Neural cell (in vitro differentiated cells): Measurements from ENCODE around the gene VPS33A. TPM values are rescaled to one million over a fixed set of nuclear protein-coding genes. Genes with fewer than 3 reads are reported as not detected.
A peak's percentile ranks its signal among the peaks of the same experiment; 100 is the strongest.

ENCODE experiments used
- H2AFZ ChIP-seq: fragments of 200-600, 300-800 bp; sonication (generic), shearing (Covaris generic); 2 replicates; pipeline ENCODE4 v1.6.0; 2014; ENCODE audit warnings: low read depth, mild to moderate bottlenecking, antibody characterized with exemption, low read length, moderate library complexity
- H3F3A ChIP-seq: fragments of 200-600 bp; shearing (Covaris generic); 2 replicates; pipeline ENCODE4 v1.6.1; 2016; ENCODE audit warnings: mild to moderate bottlenecking, moderate library complexity, mixed read lengths, antibody characterized with exemption, low read length; ENCODE audit not compliant: insufficient read depth, poor library complexity, severe bottlenecking
- H3K27ac ChIP-seq: fragments of 200-600, 300-800 bp; sonication (generic), shearing (Covaris generic); 2 replicates; pipeline ENCODE4 v1.5.1; 2014; ENCODE audit warnings: mild to moderate bottlenecking, low read length, moderate library complexity
- H3K27me3 ChIP-seq: fragments of 300-800, 200-600 bp; sonication (generic), shearing (Covaris generic); 2 replicates; pipeline ENCODE4 v1.6.0; 2014; ENCODE audit warnings: mild to moderate bottlenecking, low read depth, low read length, moderate library complexity; ENCODE audit not compliant: insufficient read depth
- H3K36me3 ChIP-seq: fragments of 300-800, 200-600 bp; sonication (generic), shearing (Covaris generic); 2 replicates; pipeline ENCODE4 v1.5.1; 2014; ENCODE audit warnings: mild to moderate bottlenecking, antibody characterized with exemption, low read length, moderate library complexity; ENCODE audit not compliant: insufficient read depth
- H3K4me2 ChIP-seq: fragments of 300-800, 200-600 bp; sonication (generic), shearing (Covaris generic); 2 replicates; pipeline ENCODE4 v1.6.0; 2014; ENCODE audit warnings: mild to moderate bottlenecking, low read length
- H3K4me3 ChIP-seq: fragments of 300-800, 200-600 bp; sonication (generic), shearing (Covaris generic); 2 replicates; pipeline ENCODE4 v1.5.1; 2014; ENCODE audit warnings: mild to moderate bottlenecking, low read length, moderate library complexity
- H3K79me2 ChIP-seq: fragments of 200-600 bp; shearing (Covaris generic); replicated peaks from 2 replicates; pipeline ENCODE4 v1.6.0; 2014; ENCODE audit warnings: mild to moderate bottlenecking, low read length, moderate library complexity; ENCODE audit not compliant: insufficient read depth
- H3K9ac ChIP-seq: fragments of 300-800, 200-600 bp; sonication (generic), shearing (Covaris generic); 2 replicates; pipeline ENCODE4 v1.6.1; 2016; ENCODE audit warnings: mild to moderate bottlenecking, low read length, mixed read lengths
- H3K9me2 ChIP-seq: fragments of 200-600 bp; shearing (Covaris generic); 2 replicates; pipeline ENCODE4 v1.6.1; 2016; ENCODE audit warnings: mild to moderate bottlenecking, low read length, mixed read lengths; ENCODE audit not compliant: insufficient read depth
- H3K9me3 ChIP-seq: fragments of 200-600, 300-800 bp; sonication (generic), shearing (Covaris generic); 2 replicates; pipeline ENCODE4 v1.6.1; 2016; ENCODE audit warnings: mild to moderate bottlenecking, mixed run types, low read length, moderate library complexity, mixed read lengths
- H4K20me1 ChIP-seq: fragments of 200-600 bp; shearing (Covaris generic); 2 replicates; pipeline ENCODE4 v1.6.1; 2016; ENCODE audit warnings: mild to moderate bottlenecking, mixed run types; ENCODE audit not compliant: insufficient read depth
- EP300 ChIP-seq: fragments of 450-650 bp; conservative IDR thresholded peaks from 2 replicates; pipeline ENCODE4 v1.6.1; 2014; ENCODE audit warnings: antibody characterized with exemption, mild to moderate bottlenecking, moderate library complexity; ENCODE audit not compliant: poor library complexity, severe bottlenecking
- EZH2 ChIP-seq: fragments of 200-600, 300-800 bp; shearing (Covaris generic), sonication (generic); IDR thresholded peaks from 2 replicates; pipeline ENCODE4 v1.6.1; 2014; ENCODE audit warnings: antibody characterized with exemption, low read length, borderline replicate concordance, mild to moderate bottlenecking; ENCODE audit not compliant: insufficient read depth, poor library complexity, severe bottlenecking
- MXI1 ChIP-seq: fragments of 450-650 bp; conservative IDR thresholded peaks from 2 replicates; pipeline ENCODE4 v1.6.1; 2014; ENCODE audit warnings: antibody characterized with exemption, mild to moderate bottlenecking; ENCODE audit not compliant: poor library complexity, severe bottlenecking
- POLR2AphosphoS5 ChIP-seq: IDR thresholded peaks from 2 replicates; pipeline ENCODE4 v1.6.1; 2012
- RAD21 ChIP-seq: fragments of 450-650 bp; conservative IDR thresholded peaks from 2 replicates; pipeline ENCODE4 v1.6.1; 2014; ENCODE audit warnings: antibody characterized with exemption, mild to moderate bottlenecking, moderate library complexity
- SMC3 ChIP-seq: fragments of 450-650 bp; conservative IDR thresholded peaks from 2 replicates; pipeline ENCODE4 v1.6.1; 2014; ENCODE audit warnings: antibody characterized with exemption, mild to moderate bottlenecking, moderate library complexity; ENCODE audit not compliant: poor library complexity
- TAF1 ChIP-seq: IDR thresholded peaks from 2 replicates; pipeline ENCODE4 v1.6.1; 2012; ENCODE audit warnings: low read depth
- polyA plus RNA-seq: library from polyadenylated mRNA; depleted of rRNA; stranded (reverse); fragments of >200 nt; gene quantifications from 2 replicates; pipeline ENCODE4 v1.2.3, GENCODE V29; 2014
- TF ChIP-seq, protein P1 (sequence below): IDR thresholded peaks from 2 replicates; pipeline ENCODE4 v1.6.1; 2012; ENCODE audit warnings: borderline replicate concordance
- TF ChIP-seq, protein P2 (sequence below): fragments of 450-650 bp; IDR thresholded peaks from 2 replicates; pipeline ENCODE4 v1.5.1; 2014; ENCODE audit warnings: antibody characterized with exemption, mild to moderate bottlenecking, moderate library complexity; ENCODE audit not compliant: poor library complexity, severe bottlenecking

The VPS33A gene
- polyA plus RNA-seq, 1 donor from 2014 or later, result 40.9 TPM

DNA sequence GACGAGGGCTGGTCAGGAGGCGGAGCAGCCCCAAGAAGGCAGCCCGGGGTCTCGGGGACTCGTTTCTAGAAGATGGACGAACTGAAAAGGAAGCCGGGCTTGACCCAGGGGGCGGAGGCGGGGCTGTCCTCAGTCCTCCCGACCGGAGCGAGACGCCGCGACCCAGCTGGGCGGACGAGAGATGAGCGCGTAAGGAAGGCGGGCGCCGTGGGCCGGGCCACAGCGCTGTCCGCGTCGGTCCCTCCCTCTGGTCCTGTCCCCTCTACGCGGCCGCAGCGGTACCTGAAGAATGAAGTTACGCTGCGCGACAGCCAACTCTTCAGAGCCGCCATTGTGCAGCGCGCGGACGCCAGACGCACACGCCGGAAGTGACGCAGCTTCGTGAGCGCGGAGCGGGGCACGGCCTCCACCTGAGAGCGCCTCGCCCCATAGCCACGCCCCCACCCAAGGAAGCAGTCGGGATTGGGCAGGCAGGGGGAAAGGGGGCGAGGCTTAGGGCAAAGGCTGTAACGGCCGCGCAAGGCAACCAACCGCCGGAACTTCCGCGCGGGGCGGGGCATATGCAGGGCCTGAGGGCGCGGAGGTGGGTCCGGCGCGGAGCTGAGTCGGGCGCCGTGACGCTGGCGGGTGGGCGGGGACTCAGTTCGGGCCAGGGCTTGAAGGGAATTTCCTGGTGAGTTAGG lies 40.5 kb downstream of the VPS33A start, which contains the start of gene DIABLO:
TSS of gene DIABLO (minus strand) at position 370 of the 683 bp plus-strand sequence. CDS start at position 332, 38 bp downstream.
- H2AFZ ChIP-seq, result peak within 1 kb of the TSS; percentile 67
- H3K79me2 ChIP-seq, result peaks cover 26% of the 10 kb centered on the region
- peak within 1 kb of the TSS; percentile 92 for H3K9ac ChIP-seq
- TF ChIP-seq POLR2AphosphoS5, result peak; percentile 99
- TF ChIP-seq TAF1, result peak; percentile 83
- TF ChIP-seq SMC3, result peak; percentile 48
- peak; percentile 79 for TF ChIP-seq EP300
- TF ChIP-seq, protein P1, sequence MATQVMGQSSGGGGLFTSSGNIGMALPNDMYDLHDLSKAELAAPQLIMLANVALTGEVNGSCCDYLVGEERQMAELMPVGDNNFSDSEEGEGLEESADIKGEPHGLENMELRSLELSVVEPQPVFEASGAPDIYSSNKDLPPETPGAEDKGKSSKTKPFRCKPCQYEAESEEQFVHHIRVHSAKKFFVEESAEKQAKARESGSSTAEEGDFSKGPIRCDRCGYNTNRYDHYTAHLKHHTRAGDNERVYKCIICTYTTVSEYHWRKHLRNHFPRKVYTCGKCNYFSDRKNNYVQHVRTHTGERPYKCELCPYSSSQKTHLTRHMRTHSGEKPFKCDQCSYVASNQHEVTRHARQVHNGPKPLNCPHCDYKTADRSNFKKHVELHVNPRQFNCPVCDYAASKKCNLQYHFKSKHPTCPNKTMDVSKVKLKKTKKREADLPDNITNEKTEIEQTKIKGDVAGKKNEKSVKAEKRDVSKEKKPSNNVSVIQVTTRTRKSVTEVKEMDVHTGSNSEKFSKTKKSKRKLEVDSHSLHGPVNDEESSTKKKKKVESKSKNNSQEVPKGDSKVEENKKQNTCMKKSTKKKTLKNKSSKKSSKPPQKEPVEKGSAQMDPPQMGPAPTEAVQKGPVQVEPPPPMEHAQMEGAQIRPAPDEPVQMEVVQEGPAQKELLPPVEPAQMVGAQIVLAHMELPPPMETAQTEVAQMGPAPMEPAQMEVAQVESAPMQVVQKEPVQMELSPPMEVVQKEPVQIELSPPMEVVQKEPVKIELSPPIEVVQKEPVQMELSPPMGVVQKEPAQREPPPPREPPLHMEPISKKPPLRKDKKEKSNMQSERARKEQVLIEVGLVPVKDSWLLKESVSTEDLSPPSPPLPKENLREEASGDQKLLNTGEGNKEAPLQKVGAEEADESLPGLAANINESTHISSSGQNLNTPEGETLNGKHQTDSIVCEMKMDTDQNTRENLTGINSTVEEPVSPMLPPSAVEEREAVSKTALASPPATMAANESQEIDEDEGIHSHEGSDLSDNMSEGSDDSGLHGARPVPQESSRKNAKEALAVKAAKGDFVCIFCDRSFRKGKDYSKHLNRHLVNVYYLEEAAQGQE, result peak; percentile 86
- TF ChIP-seq MXI1, result peak; percentile 50
- TF ChIP-seq, protein P2, sequence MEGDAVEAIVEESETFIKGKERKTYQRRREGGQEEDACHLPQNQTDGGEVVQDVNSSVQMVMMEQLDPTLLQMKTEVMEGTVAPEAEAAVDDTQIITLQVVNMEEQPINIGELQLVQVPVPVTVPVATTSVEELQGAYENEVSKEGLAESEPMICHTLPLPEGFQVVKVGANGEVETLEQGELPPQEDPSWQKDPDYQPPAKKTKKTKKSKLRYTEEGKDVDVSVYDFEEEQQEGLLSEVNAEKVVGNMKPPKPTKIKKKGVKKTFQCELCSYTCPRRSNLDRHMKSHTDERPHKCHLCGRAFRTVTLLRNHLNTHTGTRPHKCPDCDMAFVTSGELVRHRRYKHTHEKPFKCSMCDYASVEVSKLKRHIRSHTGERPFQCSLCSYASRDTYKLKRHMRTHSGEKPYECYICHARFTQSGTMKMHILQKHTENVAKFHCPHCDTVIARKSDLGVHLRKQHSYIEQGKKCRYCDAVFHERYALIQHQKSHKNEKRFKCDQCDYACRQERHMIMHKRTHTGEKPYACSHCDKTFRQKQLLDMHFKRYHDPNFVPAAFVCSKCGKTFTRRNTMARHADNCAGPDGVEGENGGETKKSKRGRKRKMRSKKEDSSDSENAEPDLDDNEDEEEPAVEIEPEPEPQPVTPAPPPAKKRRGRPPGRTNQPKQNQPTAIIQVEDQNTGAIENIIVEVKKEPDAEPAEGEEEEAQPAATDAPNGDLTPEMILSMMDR, result no peak
- TF ChIP-seq RAD21, result peak; percentile 24
- TF ChIP-seq EZH2, result no peak
- no peaks in the 10 kb centered on the region for H4K20me1 ChIP-seq
- H3F3A ChIP-seq, result no peaks in the 10 kb centered on the region
- H3K27me3 ChIP-seq, result no peaks in the 10 kb centered on the region
- H3K9me2 ChIP-seq, result no peaks in the 10 kb centered on the region
- H3K9me3 ChIP-seq, result no peaks in the 10 kb centered on the region
- H3K36me3 ChIP-seq, result no peaks in the 10 kb centered on the region
- H3K27ac ChIP-seq, result peak within 1 kb of the TSS; percentile 93
- peak within 1 kb of the TSS; percentile 83 for H3K4me3 ChIP-seq
- H3K4me2 ChIP-seq, result peak within 1 kb of the TSS; percentile 86

DNA sequence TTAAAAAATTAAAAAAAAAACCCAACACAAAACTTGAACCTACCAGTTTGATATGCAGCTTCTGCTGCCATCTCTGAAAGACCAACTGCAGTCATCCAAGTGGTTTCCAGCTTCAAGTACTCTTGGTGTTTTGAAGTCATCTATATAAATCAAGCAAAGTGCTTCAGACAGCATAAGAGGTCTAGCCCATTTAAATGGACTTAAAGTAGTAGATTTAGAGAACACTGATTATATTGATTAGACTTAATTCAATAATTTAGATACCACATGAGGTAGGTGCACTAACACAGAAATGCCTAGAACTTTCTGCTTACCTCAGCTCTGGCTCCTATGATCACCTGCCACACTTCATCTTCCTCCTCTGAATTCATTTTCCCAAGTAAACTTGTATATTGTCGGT lies 49.8 kb downstream of the VPS33A start:
- H3K4me3 ChIP-seq, result no peak overlapping the region
- H3K36me3 ChIP-seq, result no peaks in the 10 kb centered on the region
- no peaks in the 10 kb centered on the region for H3F3A ChIP-seq
- no peak overlapping the region for H3K9ac ChIP-seq
- no peak for TF ChIP-seq MXI1
- no peak for TF ChIP-seq SMC3
- TF ChIP-seq EP300, result no peak
- TF ChIP-seq RAD21, result no peak
- no peak for TF ChIP-seq POLR2AphosphoS5
- no peak for TF ChIP-seq TAF1
- no peak for TF ChIP-seq EZH2
- TF ChIP-seq, protein P2, result no peak
- TF ChIP-seq, protein P1, result no peak
- peaks cover 8% of the 10 kb centered on the region for H3K79me2 ChIP-seq
- H3K9me2 ChIP-seq, result no peaks in the 10 kb centered on the region
- no peaks in the 10 kb centered on the region for H3K27me3 ChIP-seq
- H4K20me1 ChIP-seq, result no peaks in the 10 kb centered on the region
- no peak overlapping the region for H3K4me2 ChIP-seq
- H3K9me3 ChIP-seq, result no peaks in the 10 kb centered on the region
- no peak overlapping the region for H3K27ac ChIP-seq
- H2AFZ ChIP-seq, result no peak overlapping the region
